ENCODE results near the gene TMTC4.

- no peak for TF ChIP-seq EZH2 (IDR thresholded peaks at IDR 0.05; ENCODE audit: borderline replicate concordance)
- TF ChIP-seq, protein P1, sequence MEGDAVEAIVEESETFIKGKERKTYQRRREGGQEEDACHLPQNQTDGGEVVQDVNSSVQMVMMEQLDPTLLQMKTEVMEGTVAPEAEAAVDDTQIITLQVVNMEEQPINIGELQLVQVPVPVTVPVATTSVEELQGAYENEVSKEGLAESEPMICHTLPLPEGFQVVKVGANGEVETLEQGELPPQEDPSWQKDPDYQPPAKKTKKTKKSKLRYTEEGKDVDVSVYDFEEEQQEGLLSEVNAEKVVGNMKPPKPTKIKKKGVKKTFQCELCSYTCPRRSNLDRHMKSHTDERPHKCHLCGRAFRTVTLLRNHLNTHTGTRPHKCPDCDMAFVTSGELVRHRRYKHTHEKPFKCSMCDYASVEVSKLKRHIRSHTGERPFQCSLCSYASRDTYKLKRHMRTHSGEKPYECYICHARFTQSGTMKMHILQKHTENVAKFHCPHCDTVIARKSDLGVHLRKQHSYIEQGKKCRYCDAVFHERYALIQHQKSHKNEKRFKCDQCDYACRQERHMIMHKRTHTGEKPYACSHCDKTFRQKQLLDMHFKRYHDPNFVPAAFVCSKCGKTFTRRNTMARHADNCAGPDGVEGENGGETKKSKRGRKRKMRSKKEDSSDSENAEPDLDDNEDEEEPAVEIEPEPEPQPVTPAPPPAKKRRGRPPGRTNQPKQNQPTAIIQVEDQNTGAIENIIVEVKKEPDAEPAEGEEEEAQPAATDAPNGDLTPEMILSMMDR (IDR thresholded peaks at IDR 0.05; ENCODE audit: poor library complexity) = no peak
- TF ChIP-seq EZH2phosphoT487 (IDR thresholded peaks at IDR 0.05; ENCODE audit: low read depth, severe bottlenecking, unreplicated experiment) = no peak
These were observed 37.2 kb downstream of the TMTC4 start for GRCh38 chr13:100637380-100637779.

All from hepatocyte (in vitro differentiated cells).